Esophagus muscularis mucosa (tissue), 4 donors: ENCODE results near the gene BMP4.
"Not testable (repeated sequence)": the region's sequence is repeated elsewhere in the genome, so short reads cannot be mapped to it uniquely, and the experiment has no call there.

ENCODE experiments used
- EP300 ChIP-seq: sonication (generic); formaldehyde crosslinking; IDR thresholded peaks from one replicate; pipeline ENCODE4 v1.6.1; 2017; ENCODE audit warnings: antibody characterized with exemption
- POLR2A ChIP-seq: fragments of 450-650 bp; IDR thresholded peaks from one replicate; pipeline ENCODE4 v1.6.1; 2017; ENCODE audit warnings: antibody characterized with exemption, moderate library complexity, mild to moderate bottlenecking, low read depth
- POLR2AphosphoS5 ChIP-seq, 2 donors: sonication (generic); formaldehyde crosslinking; IDR thresholded peaks; one replicate each; pipeline ENCODE4 v1.6.1; 2017; ENCODE audit warnings: antibody characterized with exemption in 2 of 2
- TF ChIP-seq, protein P1 (sequence below), 3 experiments: fragments of 200-600 bp in 2 of 3; fragments of 450-650 bp in 1 of 3; sonication (generic) in 2 of 3; IDR thresholded peaks; one replicate each; pipeline ENCODE4 v1.5.1; 2017 to 2019; ENCODE audit warnings: antibody characterized with exemption in 3 of 3, mild to moderate bottlenecking in 2 of 3, moderate library complexity in 1 of 3

DNA sequence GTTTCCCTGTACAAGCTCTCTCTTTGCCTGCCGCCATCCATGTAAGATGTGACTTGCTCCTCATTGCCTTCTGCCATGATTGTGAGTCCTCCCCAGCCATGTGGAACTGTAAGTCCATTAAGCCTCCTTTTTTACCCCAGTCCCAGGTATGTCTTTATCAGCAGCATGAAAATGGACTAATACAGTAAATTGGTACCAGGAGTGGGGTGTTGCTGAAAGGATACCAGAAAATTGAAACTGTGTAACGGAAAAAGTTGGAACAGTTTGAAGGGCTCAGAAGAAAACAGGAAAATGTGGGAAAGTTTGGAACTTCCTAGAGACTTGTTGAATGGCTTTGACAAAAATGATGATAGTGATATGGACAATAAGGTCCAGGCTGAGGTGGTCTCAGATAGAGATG, 28.3 kb upstream of the BMP4 start:
- TF ChIP-seq, protein P1, sequence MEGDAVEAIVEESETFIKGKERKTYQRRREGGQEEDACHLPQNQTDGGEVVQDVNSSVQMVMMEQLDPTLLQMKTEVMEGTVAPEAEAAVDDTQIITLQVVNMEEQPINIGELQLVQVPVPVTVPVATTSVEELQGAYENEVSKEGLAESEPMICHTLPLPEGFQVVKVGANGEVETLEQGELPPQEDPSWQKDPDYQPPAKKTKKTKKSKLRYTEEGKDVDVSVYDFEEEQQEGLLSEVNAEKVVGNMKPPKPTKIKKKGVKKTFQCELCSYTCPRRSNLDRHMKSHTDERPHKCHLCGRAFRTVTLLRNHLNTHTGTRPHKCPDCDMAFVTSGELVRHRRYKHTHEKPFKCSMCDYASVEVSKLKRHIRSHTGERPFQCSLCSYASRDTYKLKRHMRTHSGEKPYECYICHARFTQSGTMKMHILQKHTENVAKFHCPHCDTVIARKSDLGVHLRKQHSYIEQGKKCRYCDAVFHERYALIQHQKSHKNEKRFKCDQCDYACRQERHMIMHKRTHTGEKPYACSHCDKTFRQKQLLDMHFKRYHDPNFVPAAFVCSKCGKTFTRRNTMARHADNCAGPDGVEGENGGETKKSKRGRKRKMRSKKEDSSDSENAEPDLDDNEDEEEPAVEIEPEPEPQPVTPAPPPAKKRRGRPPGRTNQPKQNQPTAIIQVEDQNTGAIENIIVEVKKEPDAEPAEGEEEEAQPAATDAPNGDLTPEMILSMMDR (IDR thresholded peaks at IDR 0.05), result not testable (repeated sequence)
- not testable (repeated sequence) for TF ChIP-seq POLR2A; EP300; POLR2AphosphoS5 (IDR thresholded peaks at IDR 0.05)
